Hepatocyte (in vitro differentiated cells): ENCODE results near the gene SLC22A23.

Source experiments
- EZH2 ChIP-seq: fragments of 200-600 bp; sonication (generic); IDR thresholded peaks from 2 replicates; pipeline ENCODE4 v1.6.1; 2016; ENCODE audit warnings: antibody characterized with exemption, mild to moderate bottlenecking, borderline replicate concordance
- TF ChIP-seq, protein P1 (sequence below): fragments of 200-600 bp; sonication (generic); IDR thresholded peaks from 2 replicates; pipeline ENCODE4 v1.5.1; 2016; ENCODE audit warnings: antibody characterized with exemption, mild to moderate bottlenecking; ENCODE audit not compliant: poor library complexity

DNA sequence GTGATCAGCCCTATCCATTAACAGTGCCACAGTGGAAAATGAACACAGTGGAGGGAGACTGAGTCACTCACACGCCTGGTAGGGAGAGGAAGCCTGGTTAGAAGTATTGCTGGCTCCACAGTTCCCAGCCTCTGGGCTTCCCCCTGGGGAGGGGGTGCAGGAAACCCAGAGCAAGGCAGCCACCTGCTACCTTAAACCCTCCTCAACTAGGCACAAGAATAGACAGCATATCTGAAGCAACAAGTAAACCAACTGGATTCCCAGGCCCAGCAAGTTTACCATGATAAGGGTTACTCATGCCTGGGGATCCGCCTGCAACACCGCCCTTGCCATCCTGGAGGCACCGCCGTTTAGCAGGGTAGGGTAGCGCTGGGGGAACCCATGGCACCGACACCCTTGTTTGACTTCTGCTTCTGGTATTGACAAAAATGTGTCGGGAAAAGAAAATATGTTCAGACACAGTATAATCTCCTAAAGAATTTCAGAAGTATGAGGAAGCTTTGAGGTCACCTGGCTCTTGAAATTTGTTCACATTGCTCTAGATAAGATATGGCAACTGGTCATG lies 38.3 kb downstream of the SLC22A23 start:
- TF ChIP-seq, protein P1, sequence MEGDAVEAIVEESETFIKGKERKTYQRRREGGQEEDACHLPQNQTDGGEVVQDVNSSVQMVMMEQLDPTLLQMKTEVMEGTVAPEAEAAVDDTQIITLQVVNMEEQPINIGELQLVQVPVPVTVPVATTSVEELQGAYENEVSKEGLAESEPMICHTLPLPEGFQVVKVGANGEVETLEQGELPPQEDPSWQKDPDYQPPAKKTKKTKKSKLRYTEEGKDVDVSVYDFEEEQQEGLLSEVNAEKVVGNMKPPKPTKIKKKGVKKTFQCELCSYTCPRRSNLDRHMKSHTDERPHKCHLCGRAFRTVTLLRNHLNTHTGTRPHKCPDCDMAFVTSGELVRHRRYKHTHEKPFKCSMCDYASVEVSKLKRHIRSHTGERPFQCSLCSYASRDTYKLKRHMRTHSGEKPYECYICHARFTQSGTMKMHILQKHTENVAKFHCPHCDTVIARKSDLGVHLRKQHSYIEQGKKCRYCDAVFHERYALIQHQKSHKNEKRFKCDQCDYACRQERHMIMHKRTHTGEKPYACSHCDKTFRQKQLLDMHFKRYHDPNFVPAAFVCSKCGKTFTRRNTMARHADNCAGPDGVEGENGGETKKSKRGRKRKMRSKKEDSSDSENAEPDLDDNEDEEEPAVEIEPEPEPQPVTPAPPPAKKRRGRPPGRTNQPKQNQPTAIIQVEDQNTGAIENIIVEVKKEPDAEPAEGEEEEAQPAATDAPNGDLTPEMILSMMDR: no peak
- TF ChIP-seq EZH2: no peak
